ENCODE results near the gene PLEKHG4.

- no peak for TF ChIP-seq CTCF (IDR thresholded peaks at IDR 0.05)
- no peak for TF ChIP-seq POLR2A (IDR thresholded peaks at IDR 0.05)
Observed at GRCh38 chr16:67241008-67241900, 38.1 kb upstream of the PLEKHG4 start.

Measured in right lobe of liver (tissue), 4 donors.